H1 (cell line): ENCODE measurements around the gene AP2A1. TPM values are rescaled to one million over a fixed set of nuclear protein-coding genes. Genes with fewer than 3 reads are reported as not detected.

Experiments
- CTCF ChIA-PET: fragments of 300-600 bp; sonication (Branson Sonifier 250); formaldehyde crosslinking; loops from one replicate; lab custom pipeline; 2021; ENCODE audit not compliant: partially characterized antibody; lab: Charles Lee
- POLR2A ChIA-PET: fragments of 300-600 bp; sonication (Branson Sonifier 250); formaldehyde crosslinking; loops from one replicate; lab custom pipeline; 2021; ENCODE audit warnings: inconsistent platforms; ENCODE audit not compliant: partially characterized antibody; lab: Charles Lee
- DNase-seq, 2 experiments: peaks; one replicate each; pipeline versions ENCODE4 v3.0.0 to v3.0.0-alpha.2; 2010 to 2022; ENCODE audit warnings: low spot score in 2 of 2, low read depth in 1 of 2, mixed read lengths in 1 of 2
- FAIRE-seq: peaks from 2 replicates; lab custom pipeline; 2011; peaks lifted over from hg19 to GRCh38; lab: Jason Lieb, UNC
- H2AFZ ChIP-seq: 2 replicates; pipeline ENCODE4 v1.8.1; 2012; ENCODE audit warnings: low read length, inconsistent platforms
- H2AK5ac ChIP-seq: 2 replicates; pipeline ENCODE4 v1.6.1; 2013; ENCODE audit warnings: low read depth, low read length
- H2BK120ac ChIP-seq: replicated peaks from 2 replicates; pipeline ENCODE3; 2013; ENCODE audit warnings: low read depth, low read length, inconsistent platforms
- H2BK12ac ChIP-seq: 2 replicates; pipeline ENCODE4 v1.6.1; 2013; ENCODE audit warnings: low read depth, low read length
- H2BK15ac ChIP-seq: 2 replicates; pipeline ENCODE4 v1.6.1; 2013; ENCODE audit warnings: low read length
- H2BK20ac ChIP-seq: 2 replicates; pipeline ENCODE4 v1.6.1; 2013; ENCODE audit warnings: low read length
- H2BK5ac ChIP-seq: 2 replicates; pipeline ENCODE4 v1.6.1; 2013; ENCODE audit warnings: low read depth, low read length
- H3K14ac ChIP-seq: 2 replicates; pipeline ENCODE4 v1.6.1; 2013; ENCODE audit warnings: inconsistent platforms; ENCODE audit not compliant: insufficient read length
- H3K18ac ChIP-seq: 2 replicates; pipeline ENCODE4 v1.6.1; 2013; ENCODE audit warnings: low read length; ENCODE audit errors: extremely low read depth
- H3K23ac ChIP-seq: 2 replicates; pipeline ENCODE4 v1.6.1; 2013; ENCODE audit warnings: inconsistent platforms; ENCODE audit not compliant: insufficient read length
- H3K23me2 ChIP-seq: 2 replicates; pipeline ENCODE4 v1.6.1; 2013; ENCODE audit warnings: low read depth, low read length
- H3K27ac ChIP-seq: 2 replicates; pipeline ENCODE4 v1.6.1; 2011; ENCODE audit warnings: low read depth, low read length, inconsistent platforms
- H3K27me3 ChIP-seq, 4 experiments: replicated peaks in 1 of 4; 1 replicate in 1 of 4; 2 replicates in 3 of 4; pipeline versions ENCODE4 v1.6.1 to v1.8.1; 2011 to 2013; ENCODE audit warnings: low read length in 3 of 4, mild to moderate bottlenecking in 3 of 4, inconsistent platforms in 2 of 4, mixed read lengths in 2 of 4, moderate library complexity in 1 of 4; ENCODE audit not compliant: control insufficient read depth in 3 of 4, insufficient read depth in 3 of 4; ENCODE audit errors: extremely low read depth in 1 of 4
- H3K36me3 ChIP-seq, 4 experiments: 2 replicates each; pipeline versions ENCODE4 v1.6.1 to v1.8.1; 2011 to 2013; ENCODE audit warnings: mild to moderate bottlenecking in 4 of 4, low read length in 3 of 4, moderate library complexity in 2 of 4, control low read depth in 1 of 4, inconsistent platforms in 1 of 4; ENCODE audit not compliant: insufficient read depth in 4 of 4, control insufficient read depth in 2 of 4
- H3K4ac ChIP-seq: replicated peaks from 2 replicates; pipeline ENCODE3; 2013; ENCODE audit warnings: low read length, low read depth, mixed read lengths, inconsistent platforms; ENCODE audit not compliant: insufficient read length
- H3K4me1 ChIP-seq, 4 experiments: replicated peaks in 1 of 4; 1 replicate in 1 of 4; 2 replicates in 3 of 4; pipeline versions ENCODE4 v1.6.1 to v1.8.1; 2011 to 2013; ENCODE audit warnings: low read length in 3 of 4, inconsistent platforms in 2 of 4, mixed read lengths in 1 of 4; ENCODE audit not compliant: insufficient read depth in 4 of 4, control insufficient read depth in 3 of 4
- H3K4me2 ChIP-seq, 2 experiments: 2 replicates each; pipeline versions ENCODE4 v1.6.1 to v1.8.1; 2011 to 2013; ENCODE audit warnings: low read depth in 2 of 2, low read length in 2 of 2, control low read depth in 1 of 2, inconsistent platforms in 1 of 2, mild to moderate bottlenecking in 1 of 2; ENCODE audit not compliant: insufficient read depth in 1 of 2
- H3K4me3 ChIP-seq, 4 experiments: fragments of 200-600, 300-600 bp in 1 of 4; sonication (generic), shearing (Covaris generic), sonication (Bioruptor Twin) in 1 of 4; 2 replicates each; pipeline versions ENCODE4 v1.5.1 to v1.8.1; 2011 to 2016; ENCODE audit warnings: low read length in 4 of 4, low read depth in 3 of 4, control low read depth in 2 of 4, inconsistent platforms in 2 of 4, mild to moderate bottlenecking in 2 of 4, mixed read lengths in 1 of 4, moderate library complexity in 1 of 4; ENCODE audit not compliant: insufficient read depth in 2 of 4; ENCODE audit errors: extremely low read depth in 1 of 4
- H3K56ac ChIP-seq: replicated peaks from 2 replicates; pipeline ENCODE3; 2013; ENCODE audit warnings: low read depth, mild to moderate bottlenecking, mixed read lengths, low read length, inconsistent platforms; ENCODE audit not compliant: insufficient read length
- H3K79me1 ChIP-seq: 2 replicates; pipeline ENCODE4 v1.6.1; 2013; ENCODE audit warnings: low read depth, low read length, control low read depth
- H3K79me2 ChIP-seq, 2 experiments: 2 replicates each; pipeline versions ENCODE4 v1.6.1 to v1.8.1; 2012 to 2013; ENCODE audit warnings: low read length in 2 of 2, mild to moderate bottlenecking in 2 of 2, inconsistent platforms in 1 of 2; ENCODE audit not compliant: insufficient read depth in 2 of 2, control insufficient read depth in 1 of 2
- H3K9ac ChIP-seq, 4 experiments: replicated peaks in 1 of 4; 1 replicate in 1 of 4; 2 replicates in 3 of 4; pipeline versions ENCODE4 v1.6.1 to v1.8.1; 2011 to 2013; ENCODE audit warnings: low read depth in 3 of 4, low read length in 3 of 4, control low read depth in 2 of 4, mild to moderate bottlenecking in 2 of 4, moderate library complexity in 2 of 4, inconsistent platforms in 1 of 4; ENCODE audit errors: extremely low read depth in 1 of 4
- H3K9me3 ChIP-seq, 2 experiments: 2 replicates each; pipeline versions ENCODE4 v1.6.1 to v1.8.1; 2012 to 2013; ENCODE audit warnings: mild to moderate bottlenecking in 2 of 2, moderate library complexity in 2 of 2, control low read depth in 1 of 2, inconsistent platforms in 1 of 2, low read depth in 1 of 2, low read length in 1 of 2, mixed read lengths in 1 of 2; ENCODE audit not compliant: insufficient read depth in 2 of 2
- H4K20me1 ChIP-seq, 2 experiments: replicated peaks in 1 of 2; 2 replicates each; pipeline versions ENCODE3 to v1.8.1; 2011 to 2013; ENCODE audit warnings: inconsistent platforms in 2 of 2, low read length in 2 of 2, mild to moderate bottlenecking in 1 of 2; ENCODE audit not compliant: insufficient read depth in 2 of 2, control insufficient read depth in 1 of 2
- H4K5ac ChIP-seq: 2 replicates; pipeline ENCODE4 v1.6.1; 2013; ENCODE audit warnings: low read length, low read depth, mixed read lengths, inconsistent platforms; ENCODE audit not compliant: insufficient read length
- H4K8ac ChIP-seq: 2 replicates; pipeline ENCODE4 v1.8.0; 2013; ENCODE audit warnings: mild to moderate bottlenecking, moderate library complexity, low read length, inconsistent platforms; ENCODE audit not compliant: insufficient read depth; ENCODE audit errors: extremely low read depth
- H4K91ac ChIP-seq: replicated peaks from 2 replicates; pipeline ENCODE3; 2013; ENCODE audit warnings: low read length, mixed read lengths, inconsistent platforms; ENCODE audit not compliant: insufficient read length
- ASH2L ChIP-seq: fragments of 200-600, 300-600 bp; sonication (generic); IDR thresholded peaks from one replicate; pipeline ENCODE4 v1.7.1; 2017; ENCODE audit warnings: low read length
- CHD2 ChIP-seq: IDR thresholded peaks from 2 replicates; pipeline ENCODE4 v1.6.1; 2012; ENCODE audit warnings: low read length, improper control_type of control experiment
- HDAC2 ChIP-seq, 2 experiments: fragments of 300-600 bp in 1 of 2; sonication (generic) in 1 of 2; IDR thresholded peaks; 2 replicates each; pipeline ENCODE4 v1.6.1; 2011 to 2012; ENCODE audit warnings: low read depth in 2 of 2, low read length in 2 of 2, mild to moderate bottlenecking in 2 of 2, moderate library complexity in 2 of 2, borderline replicate concordance in 1 of 2, inconsistent platforms in 1 of 2
- KDM4A ChIP-seq: IDR thresholded peaks from one replicate; pipeline ENCODE4 v1.7.1; 2012; ENCODE audit warnings: low read depth, mild to moderate bottlenecking, moderate library complexity, low read length, inconsistent platforms; ENCODE audit not compliant: severe bottlenecking
- NANOG ChIP-seq: IDR thresholded peaks from 2 replicates; pipeline ENCODE4 v1.6.1; 2011; ENCODE audit warnings: low read length, low read depth, mild to moderate bottlenecking, inconsistent platforms; ENCODE audit not compliant: insufficient read depth, poor library complexity, severe bottlenecking
- PHF8 ChIP-seq: fragments of 200-600 bp; sonication (generic); conservative IDR thresholded peaks from 2 replicates; pipeline ENCODE4 v1.7.1; 2012; ENCODE audit warnings: low read depth, mild to moderate bottlenecking, inconsistent platforms, low read length, moderate library complexity
- RBBP5 ChIP-seq: IDR thresholded peaks from 2 replicates; pipeline ENCODE4 v1.7.1; 2012; ENCODE audit warnings: low read depth, mild to moderate bottlenecking, inconsistent platforms, low read length, moderate library complexity, borderline replicate concordance
- SIX5 ChIP-seq: IDR thresholded peaks from 2 replicates; pipeline ENCODE4 v1.6.1; 2011; ENCODE audit warnings: mild to moderate bottlenecking, low read depth, low read length
- TAF1 ChIP-seq: IDR thresholded peaks from 2 replicates; pipeline ENCODE4 v1.6.1; 2011; ENCODE audit warnings: mild to moderate bottlenecking, low read depth, low read length
- TBP ChIP-seq: IDR thresholded peaks from 2 replicates; pipeline ENCODE4 v1.6.1; 2011; ENCODE audit warnings: low read depth, low read length, improper control_type of control experiment
- TEAD4 ChIP-seq: IDR thresholded peaks from 2 replicates; pipeline ENCODE4 v1.6.1; 2012; ENCODE audit warnings: low read depth, low read length, inconsistent platforms, mixed read lengths
- YY1 ChIP-seq: IDR thresholded peaks from 2 replicates; pipeline ENCODE4 v1.6.1; 2011; ENCODE audit warnings: low read depth, mild to moderate bottlenecking, low read length
- WGBS, 2 experiments: shearing (Covaris generic) in 1 of 2; methylation state at CpG; one replicate each; pipeline versions ENCODE4 v1.1.6 to v1.1.7; 2013 to 2015; ENCODE audit warnings: low lambda C conversion rate in 2 of 2, mixed read lengths in 2 of 2, inconsistent platforms in 1 of 2, low coverage in 1 of 2, missing lambda C conversion rate in 1 of 2; ENCODE audit not compliant: insufficient replicate concordance in 2 of 2, insufficient coverage in 1 of 2, insufficient read length in 1 of 2; ENCODE audit errors: extremely low coverage in 1 of 2, missing lambda C conversion rate in 1 of 2; 5-methylcytosine and 5-hydroxymethylcytosine counted together
- polyA plus RNA-seq, 7 experiments: library from polyadenylated mRNA; depleted of rRNA in 3 of 7; stranded (reverse) in 5 of 7; unstranded in 2 of 7; fragments of >200 nt in 5 of 7; fragments of 200-250 nt in 2 of 7; gene quantifications; 1 replicate in 5 of 7; 2 replicates in 1 of 7; 4 replicates in 1 of 7; pipeline versions ENCODE4 v1.2.1 to v1.2.3, GENCODE V29; 2011 to 2013; ENCODE audit warnings: missing spikeins in 2 of 7, mixed read lengths in 2 of 7
- total RNA-seq: library from RNA; stranded (reverse); fragmentation: NEBNext Ultra II Directional; extraction: Animal tissue kit (Norgen Biotek cat#: 25700); gene quantifications from 2 replicates; pipeline ENCODE4 v1.2.1, GENCODE V29; 2021

The AP2A1 gene
- total and polyA plus RNA-seq, 2 of the 8 experiments (the other 6 are each of a cell fraction or from before 2014, with no cell fraction given): 105 to 106 TPM

DNA sequence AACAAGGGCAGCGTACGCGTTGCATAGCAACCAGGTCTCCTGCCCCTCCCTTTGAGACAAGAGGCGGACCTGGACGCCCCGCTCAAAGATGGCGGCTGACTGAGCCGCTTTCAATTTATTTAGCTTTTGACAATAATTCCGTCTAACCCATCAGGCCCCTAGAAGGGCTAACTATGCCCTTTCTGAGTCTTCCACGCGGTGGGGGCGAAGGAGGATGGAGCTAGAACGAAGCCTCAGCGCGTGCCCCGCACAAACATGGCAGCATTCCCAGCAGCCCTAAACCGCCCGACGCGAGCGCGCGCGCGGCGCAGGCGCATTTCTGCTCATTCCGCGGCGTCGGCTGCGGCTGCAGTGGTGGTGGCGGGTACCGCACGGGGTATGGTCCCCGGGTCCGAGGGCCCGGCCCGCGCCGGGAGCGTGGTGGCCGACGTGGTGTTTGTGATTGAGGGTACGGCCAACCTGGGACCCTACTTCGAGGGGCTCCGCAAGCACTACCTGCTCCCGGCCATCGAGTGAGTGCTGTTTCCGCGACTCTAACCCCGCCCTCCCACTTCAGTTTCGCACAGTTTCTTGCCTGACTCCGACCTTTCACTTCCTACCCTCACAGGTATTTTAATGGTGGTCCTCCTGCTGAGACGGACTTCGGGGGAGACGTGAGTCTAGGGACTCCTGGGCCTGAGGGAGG lies 51.3 kb downstream of the AP2A1 start, which contains the start of gene MED25:
Gene MED25, plus strand, starts transcription at position 326 of the 685 bp plus-strand sequence. Its CDS starts 53 bp downstream, at position 379.
- Histone ChIP-seq H4K8ac (peak within 1 kb of the TSS; percentile 91), H2AFZ (peak within 1 kb of the TSS; percentile 93), H3K14ac (no peak within 1 kb of the TSS), H3K79me2 (peaks cover 0 to 16% of the 10 kb centered on the region in 2 experiments; a peak in 3 of 4 replicates), H3K4me2 (peak within 1 kb of the TSS; percentile 58 to 78), H2AK5ac (no peak within 1 kb of the TSS; the same call in 1 of the 2 replicates), H3K9ac (peak within 1 kb of the TSS; percentile 92 to 97 (median 94)), H3K79me1 (peaks cover 7% of the 10 kb centered on the region), H3K23me2 (peaks cover 2% of the 10 kb centered on the region), H3K4me3 (peak within 1 kb of the TSS; percentile 60 to 91 (median 82)), H4K91ac (peak within 1 kb of the TSS; percentile 79), H3K18ac (peak within 1 kb of the TSS; percentile 81), H2BK12ac (peak within 1 kb of the TSS; percentile 93), H2BK20ac (no peak within 1 kb of the TSS), H2BK5ac (peak within 1 kb of the TSS; percentile 98), H3K4ac (peak within 1 kb of the TSS; percentile 81), H3K27ac (peak within 1 kb of the TSS; percentile 91), H2BK120ac (no peak within 1 kb of the TSS), H3K56ac (peak within 1 kb of the TSS; percentile 62), H3K36me3 (peaks cover 0 to 4% (median under 1%) of the 10 kb centered on the region in 4 experiments; a peak in 3 of 8 replicates), H4K20me1 (peaks cover 0 to 1% of the 10 kb centered on the region in 2 experiments), H3K4me1 (peaks cover 0 to 7% (median 4%) of the 10 kb centered on the region in 4 experiments; a peak in 3 of 7 replicates), H3K27me3 (no peaks in the 10 kb centered on the region), H4K5ac (peak within 1 kb of the TSS; percentile 96), H2BK15ac (no peak within 1 kb of the TSS), H3K23ac (no peak within 1 kb of the TSS), H3K9me3 (no peaks in the 10 kb centered on the region)
- FAIRE-seq (no peak), DNase-seq (peak in 1 of 2 experiments; percentile 95)
- WGBS, 2 experiments: 2% methylated on average over 51 of the region's 57 CpGs; no CpG with 5 or more reads in 1 of the 2 experiments
- ChIA-PET POLR2A (interaction anchor here (0.6 to 2.1 kb wide), 13 partner anchors 8 to 147 kb away, joined by 3 to 19 read pairs (median 4); partner anchors contain the start of genes AKT1S1, PTOV1 and TBC1D17), CTCF (interaction anchor here (0.8 kb wide), 1 partner anchor 12 kb away, joined by 3 read pairs; no protein-coding TSS in a partner anchor)
- TF ChIP-seq HDAC2 (IDR thresholded peaks at IDR 0.05; ENCODE audit: borderline replicate concordance in 1 of 2, low read depth in 2 of 2, low read length in 2 of 2) (peak in 1 of 2 experiments; percentile 25; a peak in 1 of 4 replicates), ASH2L (peak; percentile 55), RBBP5 (peak; percentile 91), PHF8 (peak; percentile 84), YY1 (peak; percentile 100), TAF1 (peak; percentile 80), NANOG (no peak), KDM4A (peak; percentile 92), TBP (peak; percentile 64), TEAD4 (0 out of 2 replicates have a peak, but pooled peaks have one; percentile 60), CHD2 (no peak), SIX5 (peak; percentile 40)
